Measurements from ENCODE around the gene AMBRA1.

Gene AMBRA1

DNA sequence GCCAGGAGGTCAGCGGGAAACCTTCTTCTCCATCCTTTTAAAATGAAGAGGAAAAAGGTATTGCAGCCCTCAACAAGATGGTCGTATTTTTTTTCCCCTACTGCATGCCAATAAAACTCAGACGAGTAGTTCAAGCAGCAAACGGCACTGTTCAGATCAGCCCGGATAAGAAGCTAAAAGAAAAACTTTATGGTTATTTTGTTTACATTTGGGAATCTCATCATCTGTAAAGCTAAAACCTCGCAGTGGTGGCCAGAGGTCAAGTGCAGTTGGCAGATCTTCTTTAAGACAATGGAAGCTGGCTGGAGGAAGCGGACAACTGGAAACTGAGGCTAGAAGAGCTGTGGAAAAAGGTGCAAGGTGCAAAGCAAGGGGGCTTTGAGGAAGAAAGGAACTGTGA lies 171.2 kb downstream of the AMBRA1 start:
- no peak overlapping the region for H2BK15ac ChIP-seq (ENCODE audit: low read depth, poor library complexity, severe bottlenecking)
- no peak overlapping the region for H3K18ac ChIP-seq (ENCODE audit: low read depth in 1 of 2, low read length in 2 of 2)
- no peak overlapping the region for H2BK5ac ChIP-seq (ENCODE audit: low read depth, low read length, poor library complexity, severe bottlenecking)
- H3K9me3 ChIP-seq (ENCODE audit: control insufficient read depth, low read length) = no peaks in the 10 kb centered on the region
- H4K91ac ChIP-seq (ENCODE audit: low read length) = no peak overlapping the region
- H3K4me2 ChIP-seq (ENCODE audit: low read length, poor library complexity, severe bottlenecking) = no peak overlapping the region
- H3K27ac ChIP-seq (ENCODE audit: low read length, poor library complexity, severe bottlenecking) = no peak overlapping the region
- H3K14ac ChIP-seq (ENCODE audit: low read length in 2 of 2) = no peak overlapping the region
- no peaks in the 10 kb centered on the region for H3K27me3 ChIP-seq (ENCODE audit: control insufficient read depth in 1 of 2, insufficient read depth in 1 of 2, low read length in 2 of 2)
- H3K4me1 ChIP-seq (ENCODE audit: control insufficient read depth, insufficient read depth, low read depth, low read length) = no peaks in the 10 kb centered on the region
- H3K4ac ChIP-seq (ENCODE audit: low read depth in 1 of 2, low read length in 2 of 2) = no peak overlapping the region
- no peak overlapping the region for H4K8ac ChIP-seq (ENCODE audit: low read length)
- H3K23ac ChIP-seq (ENCODE audit: low read length in 2 of 2) = no peak overlapping the region
- no peak overlapping the region for H2AFZ ChIP-seq (ENCODE audit: low read depth, low read length)
- peaks cover 23 to 43% of the 10 kb centered on the region in 2 experiments for H3K36me3 ChIP-seq (ENCODE audit: control insufficient read depth in 1 of 2, insufficient read depth in 2 of 2, low read depth in 1 of 2, low read length in 2 of 2)
- H2BK12ac ChIP-seq (ENCODE audit: low read length in 2 of 2) = no peak overlapping the region
- H2AK5ac ChIP-seq (ENCODE audit: low read length, severe bottlenecking) = no peak overlapping the region
- peaks cover 9% of the 10 kb centered on the region for H3K79me1 ChIP-seq (replicated peaks; ENCODE audit: low read length, poor library complexity, severe bottlenecking)
- no peak overlapping the region for H3K4me3 ChIP-seq (ENCODE audit: insufficient read depth in 1 of 2, low read depth in 1 of 2, low read length in 2 of 2)
- H3K9ac ChIP-seq (ENCODE audit: low read length) = no peak overlapping the region
- peak; percentile 54 for DNase-seq
- no peak overlapping the region for H2BK120ac ChIP-seq (ENCODE audit: low read depth, low read length)
- 32% methylated on average over 6 of the region's 7 CpGs for WGBS

DNA sequence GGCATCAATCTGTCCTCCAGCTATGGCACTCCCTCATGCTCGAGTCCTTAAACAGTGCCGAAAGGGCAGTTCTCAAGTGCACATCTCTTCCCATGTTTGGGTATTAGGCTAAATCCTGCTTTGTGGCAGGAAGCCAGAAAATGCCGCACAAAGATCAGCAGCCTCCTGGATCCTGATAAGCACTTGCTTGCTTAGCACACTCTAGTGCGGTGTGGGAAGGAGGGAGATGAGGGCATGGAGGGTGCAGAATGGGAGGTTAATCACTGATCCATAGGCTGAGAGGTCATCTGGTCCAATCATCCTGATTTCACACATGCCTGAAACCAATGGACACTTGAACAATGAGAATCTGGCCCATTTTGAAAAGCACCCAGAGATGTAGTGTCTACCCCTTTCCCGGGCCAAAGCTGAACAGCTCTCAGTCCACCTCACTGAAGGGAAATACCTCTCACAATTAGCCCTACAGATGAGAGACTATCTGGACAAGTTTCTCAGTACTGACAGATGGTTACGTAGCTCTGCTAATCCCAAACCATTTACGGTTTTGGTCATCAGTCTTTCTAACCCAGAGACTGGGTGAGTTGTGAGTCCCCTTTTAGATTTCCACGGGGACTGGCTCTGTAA lies 172.5 kb downstream of the AMBRA1 start:
- 97% methylated on average over 8 of the region's 8 CpGs for WGBS
- Histone ChIP-seq H4K91ac (ENCODE audit: low read length) (no peak overlapping the region), H3K36me3 (ENCODE audit: control insufficient read depth in 1 of 2, insufficient read depth in 2 of 2, low read depth in 1 of 2, low read length in 2 of 2) (peaks cover 27 to 53% of the 10 kb centered on the region in 2 experiments), H4K8ac (ENCODE audit: low read length) (peak overlapping the region; percentile 14), H3K79me1 (replicated peaks; ENCODE audit: low read length, poor library complexity, severe bottlenecking) (peaks cover 8% of the 10 kb centered on the region), H3K9me3 (ENCODE audit: control insufficient read depth, low read length) (no peaks in the 10 kb centered on the region), H2BK120ac (ENCODE audit: low read depth, low read length) (no peak overlapping the region), H3K27me3 (ENCODE audit: control insufficient read depth in 1 of 2, insufficient read depth in 1 of 2, low read length in 2 of 2) (no peaks in the 10 kb centered on the region), H3K4me3 (ENCODE audit: insufficient read depth in 1 of 2, low read depth in 1 of 2, low read length in 2 of 2) (no peak overlapping the region), H3K23ac (ENCODE audit: low read length in 2 of 2) (no peak overlapping the region), H2BK15ac (ENCODE audit: low read depth, poor library complexity, severe bottlenecking) (no peak overlapping the region), H2AFZ (ENCODE audit: low read depth, low read length) (no peak overlapping the region), H3K4me1 (ENCODE audit: control insufficient read depth, insufficient read depth, low read depth, low read length) (no peaks in the 10 kb centered on the region), H3K4ac (ENCODE audit: low read depth in 1 of 2, low read length in 2 of 2) (no peak overlapping the region), H3K9ac (ENCODE audit: low read length) (no peak overlapping the region), H3K27ac (ENCODE audit: low read length, poor library complexity, severe bottlenecking) (no peak overlapping the region), H3K18ac (ENCODE audit: low read depth in 1 of 2, low read length in 2 of 2) (no peak overlapping the region), H2BK5ac (ENCODE audit: low read depth, low read length, poor library complexity, severe bottlenecking) (no peak overlapping the region), H3K4me2 (ENCODE audit: low read length, poor library complexity, severe bottlenecking) (no peak overlapping the region), H2AK5ac (ENCODE audit: low read length, severe bottlenecking) (no peak overlapping the region), H3K14ac (ENCODE audit: low read length in 2 of 2) (no peak overlapping the region), H2BK12ac (ENCODE audit: low read length in 2 of 2) (no peak overlapping the region)
- no peak for DNase-seq

- no peaks in the 10 kb centered on the region for H3K4me1 ChIP-seq (ENCODE audit: control insufficient read depth, insufficient read depth, low read depth, low read length)
- H4K91ac ChIP-seq (ENCODE audit: low read length) = no peak overlapping the region
- DNase-seq = no peak
- no peak overlapping the region for H3K14ac ChIP-seq (ENCODE audit: low read length in 2 of 2)
- H3K4ac ChIP-seq (ENCODE audit: low read depth in 1 of 2, low read length in 2 of 2) = no peak overlapping the region
- H3K4me2 ChIP-seq (ENCODE audit: low read length, poor library complexity, severe bottlenecking) = no peak overlapping the region
- H2BK12ac ChIP-seq (ENCODE audit: low read length in 2 of 2) = no peak overlapping the region
- H3K27me3 ChIP-seq (ENCODE audit: control insufficient read depth in 1 of 2, insufficient read depth in 1 of 2, low read length in 2 of 2) = no peaks in the 10 kb centered on the region
- WGBS = no CpG with 5 or more reads among the region's 1 CpG
- H3K23ac ChIP-seq (ENCODE audit: low read length in 2 of 2) = no peak overlapping the region
- no peak overlapping the region for H4K8ac ChIP-seq (ENCODE audit: low read length)
- no peak overlapping the region for H2BK5ac ChIP-seq (ENCODE audit: low read depth, low read length, poor library complexity, severe bottlenecking)
- peaks cover 25 to 62% of the 10 kb centered on the region in 2 experiments for H3K36me3 ChIP-seq (ENCODE audit: control insufficient read depth in 1 of 2, insufficient read depth in 2 of 2, low read depth in 1 of 2, low read length in 2 of 2)
- no peak overlapping the region for H2BK120ac ChIP-seq (ENCODE audit: low read depth, low read length)
- H3K4me3 ChIP-seq (ENCODE audit: insufficient read depth in 1 of 2, low read depth in 1 of 2, low read length in 2 of 2) = no peak overlapping the region
- no peak overlapping the region for H2AFZ ChIP-seq (ENCODE audit: low read depth, low read length)
- H2AK5ac ChIP-seq (ENCODE audit: low read length, severe bottlenecking) = no peak overlapping the region
- H3K9me3 ChIP-seq (ENCODE audit: control insufficient read depth, low read length) = no peaks in the 10 kb centered on the region
- H2BK15ac ChIP-seq (ENCODE audit: low read depth, poor library complexity, severe bottlenecking) = no peak overlapping the region
- no peak overlapping the region for H3K27ac ChIP-seq (ENCODE audit: low read length, poor library complexity, severe bottlenecking)
- no peak overlapping the region for H3K9ac ChIP-seq (ENCODE audit: low read length)
- H3K79me1 ChIP-seq (replicated peaks; ENCODE audit: low read length, poor library complexity, severe bottlenecking) = peaks cover 8% of the 10 kb centered on the region
- no peak overlapping the region for H3K18ac ChIP-seq (ENCODE audit: low read depth in 1 of 2, low read length in 2 of 2)
Observed at GRCh38 chr11:46420513-46420912, 173.3 kb downstream of the AMBRA1 start.

GRCh38 chr11:46418751-46419150 lies 175.1 kb downstream of the AMBRA1 start:
- H2BK15ac ChIP-seq (ENCODE audit: low read depth, poor library complexity, severe bottlenecking) = no peak overlapping the region
- H4K91ac ChIP-seq (ENCODE audit: low read length) = no peak overlapping the region
- no peak overlapping the region for H3K18ac ChIP-seq (ENCODE audit: low read depth in 1 of 2, low read length in 2 of 2)
- no peaks in the 10 kb centered on the region for H3K9me3 ChIP-seq (ENCODE audit: control insufficient read depth, low read length)
- no peak overlapping the region for H3K4ac ChIP-seq (ENCODE audit: low read depth in 1 of 2, low read length in 2 of 2)
- no peak for DNase-seq
- peaks cover 36 to 79% of the 10 kb centered on the region in 2 experiments for H3K36me3 ChIP-seq (ENCODE audit: control insufficient read depth in 1 of 2, insufficient read depth in 2 of 2, low read depth in 1 of 2, low read length in 2 of 2)
- peaks cover 6% of the 10 kb centered on the region for H3K79me1 ChIP-seq (replicated peaks; ENCODE audit: low read length, poor library complexity, severe bottlenecking)
- H3K23ac ChIP-seq (ENCODE audit: low read length in 2 of 2) = no peak overlapping the region
- H4K8ac ChIP-seq (ENCODE audit: low read length) = no peak overlapping the region
- H3K27me3 ChIP-seq (ENCODE audit: control insufficient read depth in 1 of 2, insufficient read depth in 1 of 2, low read length in 2 of 2) = no peaks in the 10 kb centered on the region
- no peak overlapping the region for H2AK5ac ChIP-seq (ENCODE audit: low read length, severe bottlenecking)
- no peak overlapping the region for H3K27ac ChIP-seq (ENCODE audit: low read length, poor library complexity, severe bottlenecking)
- no peak overlapping the region for H3K14ac ChIP-seq (ENCODE audit: low read length in 2 of 2)
- H2BK120ac ChIP-seq (ENCODE audit: low read depth, low read length) = no peak overlapping the region
- no peak overlapping the region for H2AFZ ChIP-seq (ENCODE audit: low read depth, low read length)
- H2BK5ac ChIP-seq (ENCODE audit: low read depth, low read length, poor library complexity, severe bottlenecking) = no peak overlapping the region
- H2BK12ac ChIP-seq (ENCODE audit: low read length in 2 of 2) = no peak overlapping the region
- no peak overlapping the region for H3K4me3 ChIP-seq (ENCODE audit: insufficient read depth in 1 of 2, low read depth in 1 of 2, low read length in 2 of 2)
- H3K4me2 ChIP-seq (ENCODE audit: low read length, poor library complexity, severe bottlenecking) = no peak overlapping the region
- H3K9ac ChIP-seq (ENCODE audit: low read length) = no peak overlapping the region
- WGBS = 100% methylated on average over 4 of the region's 5 CpGs
- peaks cover 8% of the 10 kb centered on the region for H3K4me1 ChIP-seq (ENCODE audit: control insufficient read depth, insufficient read depth, low read depth, low read length)
